Activated CD8-positive, alpha-beta memory T cell treated with anti-CD3 and anti-CD28 coated beads, Interleukin-2, amount 50 U/mL, for 1 hour (primary cell): ENCODE measurements around the gene NTF3.

ENCODE experiments used
- DNase-seq: peaks from one replicate; pipeline ENCODE4 v3.0.0-alpha.2; 2020; ENCODE audit errors: extremely low read depth

NTF3 gene

DNA sequence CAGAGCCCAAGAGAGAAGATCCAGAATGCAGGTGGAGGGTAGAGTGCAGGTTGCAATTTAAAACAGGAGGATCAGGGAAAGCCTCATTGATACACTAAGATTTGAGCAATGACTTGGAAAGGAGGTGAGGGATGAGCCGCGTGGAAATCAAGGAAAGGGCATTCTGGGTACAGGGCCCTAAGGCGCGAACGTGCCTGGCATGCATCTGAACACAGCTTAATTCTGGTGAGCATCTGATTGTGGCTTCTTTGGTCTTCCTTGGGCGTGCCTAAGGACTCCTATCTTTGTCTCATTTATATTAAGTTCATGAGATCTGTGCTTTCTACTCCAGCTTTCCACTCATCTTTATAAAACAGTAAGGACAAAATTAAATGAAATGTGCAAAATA, 79.3 kb downstream of the NTF3 start:
- DNase-seq, result no peak

DNA sequence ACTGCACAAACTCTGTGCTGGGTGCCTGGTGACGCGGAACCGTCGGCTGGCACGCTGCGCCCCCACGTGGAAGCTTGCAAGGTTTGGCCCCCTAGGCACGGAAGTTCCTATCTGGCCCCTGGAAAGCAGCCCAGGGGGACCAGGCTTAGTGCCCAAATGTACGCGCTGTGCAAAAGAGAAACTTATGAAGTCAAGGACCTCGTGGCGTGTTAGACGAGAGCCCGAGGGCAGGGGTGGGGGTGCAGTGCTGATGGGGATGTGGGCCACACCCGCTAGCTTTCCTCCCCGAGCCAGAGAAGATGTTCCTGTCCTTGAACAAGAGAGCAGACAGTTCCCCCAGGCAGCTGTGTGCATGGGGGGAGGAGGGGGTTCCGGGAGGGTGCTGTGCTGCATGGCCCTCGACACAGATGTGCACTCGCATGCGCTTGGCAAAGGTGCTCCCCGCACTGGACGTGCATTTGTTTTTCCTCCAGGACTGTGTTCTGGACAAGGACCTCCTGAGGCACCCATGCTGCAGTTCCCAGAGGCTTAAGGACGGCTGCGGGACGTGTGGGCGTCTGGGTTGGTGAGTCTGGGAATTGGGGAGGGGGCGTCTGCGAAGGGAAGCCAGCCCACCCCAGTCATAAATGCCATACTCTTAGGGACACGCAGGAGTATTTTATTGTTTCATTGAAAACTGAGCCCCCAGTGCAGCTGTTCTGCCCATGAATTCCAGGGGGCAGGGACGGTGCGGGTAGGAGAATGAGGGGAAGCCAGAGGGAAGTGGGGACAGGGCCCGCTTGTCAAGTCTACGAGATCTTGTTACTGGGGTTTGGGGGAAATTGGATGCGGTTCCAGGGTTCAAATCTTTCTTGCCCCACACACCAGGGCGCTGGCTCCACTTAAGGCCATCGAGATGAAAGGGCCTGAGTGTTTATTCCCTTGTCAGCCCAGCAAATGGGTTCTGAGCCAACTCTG, 80.0 kb downstream of the NTF3 start:
- no peak for DNase-seq

DNA sequence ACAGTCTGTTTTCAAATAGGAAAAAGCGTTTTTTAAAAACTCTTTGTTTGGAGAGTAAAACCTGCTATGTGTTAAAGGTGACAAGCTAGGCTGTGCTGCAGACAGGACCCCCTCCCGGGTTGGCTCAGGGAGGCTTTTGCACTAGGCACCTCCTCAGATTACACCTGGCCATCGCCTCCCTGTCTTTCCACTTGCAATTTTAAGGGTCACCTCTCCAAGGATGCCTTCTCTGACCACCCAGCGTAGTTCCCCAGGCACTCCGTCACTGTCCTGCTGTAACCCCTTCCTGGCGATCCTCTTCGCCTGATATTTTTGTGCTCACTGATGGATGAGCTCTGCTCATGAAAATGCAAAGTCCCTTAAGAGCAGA, 80.7 kb downstream of the NTF3 start:
- no peak for DNase-seq

DNA sequence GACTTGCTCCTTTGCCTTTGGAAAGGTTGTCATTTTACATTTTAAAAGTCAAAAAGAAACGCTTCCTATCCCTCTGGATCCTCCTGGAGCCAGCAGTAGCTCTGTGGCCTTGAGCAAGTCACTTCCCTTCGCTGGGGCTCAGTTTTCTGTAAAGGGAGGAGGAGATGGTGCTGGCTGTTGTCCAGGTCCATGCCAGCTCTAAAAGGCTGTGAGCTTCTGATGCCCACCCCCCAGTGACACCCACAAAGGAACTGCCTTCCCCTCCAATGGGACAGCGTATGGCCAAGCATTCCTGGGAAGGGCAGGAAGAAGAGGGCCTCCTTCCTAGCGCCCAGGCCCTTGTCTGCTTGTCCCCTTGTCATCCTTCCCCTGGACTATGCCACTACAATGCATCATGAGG, 81.5 kb downstream of the NTF3 start:
- DNase-seq, result no peak

DNA sequence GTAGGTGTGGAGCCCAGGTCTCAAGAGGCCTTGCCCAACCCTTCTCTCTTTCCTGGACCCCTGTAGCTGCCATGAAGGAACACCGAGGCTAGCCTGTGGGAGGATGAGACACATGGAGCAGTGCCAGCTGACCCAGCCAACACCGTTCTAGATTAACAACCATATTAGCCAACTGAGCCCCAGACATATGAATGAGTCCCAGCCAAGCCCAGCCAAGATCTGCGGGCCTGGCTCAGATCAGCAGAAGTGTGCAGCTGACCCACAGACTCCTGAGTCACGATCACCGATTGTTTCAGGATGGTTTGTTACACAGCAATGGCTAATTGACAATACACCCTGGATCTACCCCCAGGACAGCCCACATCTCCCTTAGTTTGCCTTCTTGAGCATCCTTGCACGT, 82.1 kb downstream of the NTF3 start:
- no peak for DNase-seq

DNA sequence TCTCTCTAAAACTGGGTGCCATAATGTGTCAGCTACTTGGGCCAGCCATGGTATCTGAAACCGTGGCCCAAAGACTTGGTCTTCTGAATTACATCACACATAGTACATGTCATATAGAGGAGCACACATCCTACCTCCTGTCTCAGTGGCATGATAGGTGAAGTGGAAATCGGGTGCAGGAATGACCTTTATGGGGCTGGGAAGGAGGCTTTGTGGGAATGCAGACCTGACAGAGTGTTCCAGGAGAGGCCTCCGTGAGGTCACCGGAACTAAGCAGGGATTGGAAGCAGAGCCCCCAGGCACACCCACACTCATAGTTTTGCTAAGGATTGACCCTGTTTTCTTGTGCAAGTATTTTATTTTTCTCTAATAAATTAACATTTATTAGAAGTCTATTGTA, 82.6 kb downstream of the NTF3 start:
- no peak for DNase-seq

DNA sequence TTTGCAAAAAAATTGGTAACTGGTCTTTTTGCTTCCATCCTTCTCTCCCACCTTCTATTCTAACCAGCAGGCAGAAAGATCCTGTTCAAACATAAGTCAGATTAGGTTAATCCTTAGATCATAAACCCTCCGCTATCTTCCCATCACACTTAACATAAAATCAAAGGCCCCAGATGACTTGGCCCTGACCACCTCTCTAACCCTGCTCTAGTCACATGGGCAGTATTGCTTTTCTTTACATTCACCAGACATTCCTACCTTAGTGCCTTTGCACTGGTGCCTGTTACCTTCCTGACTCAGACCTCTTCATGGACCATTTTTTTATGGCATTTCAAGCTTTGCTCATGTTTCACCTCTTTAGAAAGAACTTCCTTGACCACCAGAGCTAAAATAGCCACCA, 83.5 kb downstream of the NTF3 start:
- no peak for DNase-seq

DNA sequence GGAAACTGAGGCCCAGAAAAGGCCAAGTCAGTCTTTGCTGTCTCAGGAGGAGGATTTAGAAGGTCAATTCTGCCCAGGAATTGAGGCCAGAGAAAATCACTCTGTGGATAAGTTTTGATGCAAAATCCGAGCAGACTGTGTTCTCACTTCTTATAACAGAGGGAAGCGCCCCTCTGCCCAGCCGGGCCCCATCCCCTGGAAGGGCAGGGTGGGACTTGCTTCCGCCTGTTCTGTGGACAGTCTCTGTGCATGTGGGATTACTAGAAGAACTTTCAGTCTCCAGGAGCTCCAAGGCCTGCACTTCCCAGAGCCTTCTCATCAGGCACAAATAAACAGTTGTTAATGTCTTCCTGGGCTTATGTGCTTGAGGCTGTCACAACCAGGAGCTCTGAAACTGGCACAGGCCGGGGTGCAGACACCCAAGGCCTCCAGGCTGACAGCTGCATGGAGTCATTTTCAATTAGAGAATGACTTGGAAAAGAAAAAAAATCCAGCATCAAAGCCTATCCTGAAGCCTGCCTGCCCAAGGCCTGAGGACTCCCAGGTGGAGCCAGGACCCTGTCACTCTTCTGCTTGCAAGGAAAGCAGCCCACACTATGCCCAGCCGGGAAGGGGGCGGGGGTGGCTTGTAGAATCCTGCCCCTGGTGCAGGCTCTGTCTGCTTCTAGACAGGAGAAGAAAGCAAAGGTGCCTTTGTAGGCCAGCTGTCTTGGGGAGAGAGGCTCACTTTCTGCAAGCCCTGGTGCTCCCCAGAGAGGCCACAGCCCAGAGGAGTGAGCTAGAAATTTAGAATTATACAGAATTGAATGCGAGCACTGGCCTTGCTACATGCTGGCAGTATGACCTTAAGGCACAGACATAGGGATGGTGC, 84.7 kb downstream of the NTF3 start:
- DNase-seq, result no peak

DNA sequence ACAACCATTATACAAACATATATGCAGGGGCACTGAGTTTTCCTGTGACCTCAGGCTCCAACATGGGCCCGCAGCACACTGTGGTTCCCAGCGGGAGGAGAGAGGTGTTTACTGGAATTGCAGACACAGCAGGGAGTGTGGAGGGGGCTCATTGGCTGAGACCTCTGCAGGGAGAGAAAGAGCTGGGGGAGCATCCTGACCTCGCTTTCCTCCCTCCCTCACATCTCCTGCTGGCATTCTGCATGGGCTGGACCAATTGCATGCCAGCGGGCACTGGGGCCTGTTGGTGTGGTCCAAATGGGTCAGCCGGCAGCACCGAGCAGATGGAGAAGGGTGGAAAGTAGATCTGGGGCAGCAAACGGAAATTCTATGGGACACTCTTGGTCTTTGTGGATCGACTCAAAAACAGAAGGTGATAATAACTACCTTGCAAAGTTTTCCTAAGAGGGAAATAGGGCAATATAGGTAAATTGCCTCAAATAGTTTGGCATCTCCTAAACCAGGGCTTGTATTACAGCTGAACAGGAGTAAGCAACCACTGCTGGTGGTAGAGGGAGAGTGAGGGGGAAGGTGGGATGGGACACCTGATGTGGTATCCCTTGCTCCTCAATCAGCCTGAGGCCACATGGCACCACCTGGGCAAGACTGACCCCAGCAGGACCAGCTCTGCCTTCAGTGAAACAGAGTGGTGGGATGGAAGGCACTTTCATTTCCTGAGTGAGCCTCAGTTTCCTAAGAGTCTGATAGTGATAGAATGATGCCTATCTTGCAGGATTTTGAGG, 86.9 kb downstream of the NTF3 start:
- no peak for DNase-seq

DNA sequence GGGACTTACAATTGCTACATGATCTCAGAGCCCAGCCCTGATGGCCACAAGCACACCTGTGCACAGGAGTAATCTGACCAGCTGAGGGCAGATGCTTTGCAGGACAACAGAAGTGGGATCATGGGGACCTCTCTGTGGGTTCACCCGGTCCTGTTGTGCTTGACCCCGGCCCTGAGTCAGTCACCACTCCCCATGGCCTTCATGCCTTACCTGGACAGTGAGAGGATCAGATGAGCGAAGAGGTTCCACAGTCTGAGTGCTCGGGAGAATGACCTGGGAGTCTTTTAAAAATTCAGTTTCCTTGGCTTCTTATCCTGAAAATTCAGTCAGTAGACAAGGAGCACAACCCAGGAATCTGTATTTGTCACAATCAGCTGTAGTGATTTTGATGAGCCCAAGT, 88.1 kb downstream of the NTF3 start:
- no peak for DNase-seq

DNA sequence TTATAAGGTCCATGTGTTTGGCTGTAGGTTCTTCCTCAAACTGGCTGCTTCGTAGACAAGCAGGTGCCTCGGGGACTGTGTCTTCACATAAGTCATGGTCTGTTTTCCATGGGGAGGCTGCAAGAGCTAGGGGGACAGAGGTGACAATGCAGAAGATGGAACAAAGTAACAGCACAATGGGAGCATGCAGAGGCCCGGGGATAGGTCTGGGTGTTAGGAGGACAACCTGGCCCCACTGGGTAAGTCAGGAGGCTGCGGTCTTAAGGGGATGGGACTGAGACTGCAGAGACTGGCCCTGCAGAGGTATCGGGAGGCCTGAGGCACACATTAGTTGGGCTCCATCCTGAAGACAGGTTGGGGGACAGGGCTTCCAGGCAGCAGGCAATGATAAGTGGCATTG, 88.9 kb downstream of the NTF3 start:
- no peak for DNase-seq

DNA sequence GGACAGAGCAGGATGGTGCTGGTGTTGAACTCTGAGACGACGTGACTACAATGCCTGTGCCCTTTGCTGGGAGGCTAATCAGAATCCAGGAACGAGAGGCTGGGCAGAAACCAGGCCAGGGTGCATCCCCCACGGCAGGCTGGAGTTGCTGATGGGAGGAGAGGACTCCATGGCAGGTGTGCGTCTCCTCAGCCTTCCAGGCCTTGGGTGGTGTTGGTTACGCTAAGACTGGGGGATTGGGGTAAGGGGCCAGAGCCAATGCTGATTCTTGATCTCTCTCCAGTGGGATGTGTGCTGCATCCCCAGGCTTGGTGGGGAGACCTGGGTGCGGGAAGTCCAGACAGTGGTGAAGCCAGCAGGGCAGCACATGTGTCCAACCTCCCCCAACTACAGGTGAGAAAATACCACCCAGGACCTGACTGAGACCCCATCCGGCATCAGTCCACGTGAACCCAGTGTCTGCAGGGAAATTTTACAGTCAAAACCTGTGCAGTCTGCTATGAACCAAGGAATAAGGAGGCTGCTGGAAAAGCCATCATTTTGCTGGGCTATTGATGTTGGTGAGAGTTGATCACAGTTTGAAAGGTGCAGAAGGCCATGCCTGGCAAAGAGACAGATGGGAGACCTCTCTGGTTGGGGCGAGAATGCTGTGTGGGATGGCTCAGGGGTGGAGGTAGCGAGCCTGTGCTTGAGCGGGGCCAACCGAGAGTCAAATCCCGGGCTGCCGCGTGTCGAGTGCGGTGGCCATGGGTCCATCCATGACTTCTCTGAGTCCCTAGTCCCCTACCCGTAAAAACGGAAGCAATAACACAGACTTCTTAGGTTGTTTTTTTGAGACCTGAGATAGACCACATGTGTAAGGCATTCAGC, 89.8 kb downstream of the NTF3 start:
- DNase-seq, result no peak

DNA sequence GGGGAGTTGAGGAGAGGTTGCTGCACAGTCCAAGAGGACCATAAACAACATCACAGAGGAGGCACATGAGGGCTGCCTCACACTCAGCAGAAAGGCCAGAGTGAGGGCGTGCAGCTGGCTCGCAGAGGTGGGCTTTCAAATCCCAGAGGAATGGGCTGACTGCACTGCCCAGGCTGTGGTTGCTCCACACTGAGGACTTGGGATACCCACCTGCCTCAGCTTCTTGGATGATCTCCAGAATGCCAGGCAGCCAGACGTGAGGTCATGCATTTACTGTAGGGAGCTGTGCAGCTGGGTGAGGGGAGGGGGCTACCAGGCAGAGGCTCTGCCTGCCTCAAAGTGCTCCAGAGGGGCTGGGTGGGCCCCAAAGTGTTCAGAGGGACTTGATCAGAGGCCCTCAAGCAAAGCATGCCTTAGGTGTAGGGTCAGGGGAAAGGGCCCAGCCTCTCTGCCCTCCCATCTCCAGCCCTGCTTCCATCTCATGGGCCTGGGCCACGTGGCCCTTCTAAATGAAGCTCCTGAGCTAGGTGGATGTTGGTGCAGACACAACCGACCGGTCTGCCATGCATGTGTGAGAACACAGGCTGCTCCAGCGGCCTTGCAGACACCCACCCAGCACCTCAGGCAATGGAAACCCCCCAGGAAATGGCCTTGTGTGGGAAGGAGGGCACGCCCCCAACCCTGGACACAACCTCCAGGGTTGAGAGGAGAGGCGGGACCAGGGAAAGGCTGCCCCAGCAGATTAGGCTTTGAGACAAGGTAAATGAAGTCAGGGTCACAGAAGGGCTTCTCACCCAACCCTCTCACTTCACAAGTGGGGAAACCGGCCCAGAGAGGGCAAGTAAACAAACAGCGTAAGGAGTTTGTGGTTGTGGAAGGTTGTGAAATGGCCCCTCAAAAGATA, 90.8 kb downstream of the NTF3 start:
- no peak for DNase-seq

DNA sequence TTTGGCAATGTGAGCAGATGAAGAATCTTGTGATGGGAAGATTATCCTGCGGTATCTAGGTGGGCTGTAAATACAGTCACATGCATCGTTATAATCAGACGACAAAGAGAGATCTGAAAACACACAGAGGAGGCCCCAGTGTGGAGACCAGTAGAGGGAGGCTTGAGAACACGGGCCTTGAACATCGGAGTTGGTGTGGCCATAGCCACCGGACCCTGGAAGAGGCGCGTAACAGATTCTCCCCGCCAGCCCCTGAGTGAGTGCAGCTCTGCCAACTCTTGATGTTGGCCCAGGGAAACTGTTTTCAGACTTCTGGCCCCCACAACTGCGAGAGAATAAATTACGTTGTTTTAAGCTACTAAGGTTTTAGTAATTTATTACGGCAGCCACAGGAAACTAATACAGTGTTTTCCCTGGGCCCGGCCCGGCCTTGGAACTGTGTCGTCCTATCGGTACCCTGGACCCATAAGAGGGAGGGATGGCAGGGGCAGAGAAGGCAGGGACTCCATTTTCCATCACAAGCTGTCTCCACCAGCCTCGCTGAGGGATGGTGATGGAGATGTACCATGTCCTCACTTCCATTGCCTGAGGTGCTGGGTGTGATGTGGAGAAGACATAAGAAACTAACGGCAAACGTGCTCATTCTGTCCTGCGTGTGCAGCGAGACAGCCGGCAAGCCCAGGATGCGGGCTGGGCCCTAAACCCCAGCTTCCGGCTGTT, 91.6 kb downstream of the NTF3 start:
- DNase-seq, result no peak

DNA sequence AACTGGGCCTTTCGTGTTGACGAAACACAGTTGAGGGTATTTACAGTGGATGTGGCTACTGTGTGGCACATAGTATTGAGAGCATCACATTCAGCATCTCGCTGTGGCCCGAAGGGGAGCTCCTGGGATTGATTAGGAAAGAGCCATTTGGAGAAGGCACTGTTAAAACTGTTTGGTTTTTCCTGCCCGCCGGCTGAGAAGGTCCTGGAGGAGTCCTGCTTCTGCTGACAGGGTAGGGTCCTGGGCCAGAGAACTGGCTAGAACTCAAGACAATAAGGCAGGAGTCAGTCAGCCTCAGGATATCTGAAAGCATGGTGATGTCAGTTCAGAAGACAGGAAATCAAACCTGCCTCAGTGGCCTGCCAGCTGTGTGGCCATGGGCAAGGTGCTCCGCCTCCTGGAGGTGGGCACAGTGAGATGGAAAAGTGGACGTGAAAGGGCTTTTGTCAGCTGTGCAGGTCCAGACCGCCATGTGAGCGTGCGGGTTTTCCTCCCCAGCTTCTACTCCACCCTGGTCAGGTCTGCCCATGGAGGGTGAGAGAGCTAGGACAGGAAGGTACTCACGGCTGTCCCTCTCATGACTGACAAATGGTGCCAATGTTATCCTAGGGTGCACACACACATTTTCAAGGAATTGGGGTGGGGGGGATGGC, 92.3 kb downstream of the NTF3 start:
- no peak for DNase-seq

DNA sequence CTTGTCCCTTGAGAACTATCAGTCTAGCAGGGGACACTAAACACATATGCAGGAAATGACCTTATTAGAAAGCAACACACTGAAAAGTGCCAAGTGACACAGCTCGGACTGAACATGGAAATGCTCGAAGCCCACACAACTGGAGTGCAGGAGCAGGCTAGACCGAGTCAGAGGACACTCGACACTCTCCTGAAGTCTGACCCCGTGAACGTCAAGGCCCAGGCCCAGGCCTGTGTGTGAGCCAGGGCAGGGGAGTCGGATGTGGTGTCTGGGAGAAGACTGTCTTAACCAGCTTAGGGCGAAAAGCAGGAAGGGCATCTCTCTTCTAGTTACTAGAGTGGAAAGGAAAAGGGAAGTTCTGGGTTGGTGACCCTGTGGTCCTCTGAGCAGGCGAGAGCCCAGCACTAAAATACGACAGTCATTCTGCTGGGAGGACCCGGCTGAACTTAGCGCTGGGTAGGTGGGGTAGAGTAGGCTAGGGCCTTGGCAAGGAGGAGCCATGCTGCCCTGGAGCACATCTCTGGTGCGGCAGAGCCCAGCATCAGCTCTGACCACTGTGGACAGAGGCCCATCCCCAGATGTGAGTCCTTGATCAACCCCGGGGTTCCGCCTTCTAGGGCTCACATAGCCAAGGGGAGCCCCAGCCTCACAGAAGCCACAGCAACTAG, 93.0 kb downstream of the NTF3 start:
- no peak for DNase-seq

DNA sequence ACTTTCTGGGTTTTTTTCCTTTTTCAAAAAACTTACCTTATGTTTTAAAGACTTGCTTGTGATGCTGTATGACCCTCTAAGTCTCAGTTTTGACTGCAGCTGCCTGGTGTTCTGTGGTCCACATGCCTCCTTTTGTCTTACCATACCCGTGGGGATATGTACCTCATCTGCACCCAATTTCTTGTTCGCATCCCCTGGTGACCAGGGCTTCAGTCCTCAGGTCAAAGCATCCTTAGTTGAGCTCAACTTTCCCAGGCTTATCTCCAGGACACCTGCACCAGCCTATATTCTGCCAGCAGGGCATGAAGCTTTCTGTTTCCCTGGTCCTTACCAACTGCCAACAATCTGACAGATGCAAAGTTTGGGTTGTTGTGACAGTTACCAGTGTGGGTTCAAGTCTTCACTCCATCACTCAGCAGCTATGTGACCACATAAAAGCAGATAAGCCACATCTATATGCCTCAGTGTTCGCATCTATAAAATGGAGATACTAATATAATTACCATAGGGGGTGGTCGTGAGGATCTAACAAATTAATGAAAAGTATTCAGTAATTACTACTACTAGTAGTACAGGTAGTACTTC, 94.0 kb downstream of the NTF3 start:
- DNase-seq, result no peak

DNA sequence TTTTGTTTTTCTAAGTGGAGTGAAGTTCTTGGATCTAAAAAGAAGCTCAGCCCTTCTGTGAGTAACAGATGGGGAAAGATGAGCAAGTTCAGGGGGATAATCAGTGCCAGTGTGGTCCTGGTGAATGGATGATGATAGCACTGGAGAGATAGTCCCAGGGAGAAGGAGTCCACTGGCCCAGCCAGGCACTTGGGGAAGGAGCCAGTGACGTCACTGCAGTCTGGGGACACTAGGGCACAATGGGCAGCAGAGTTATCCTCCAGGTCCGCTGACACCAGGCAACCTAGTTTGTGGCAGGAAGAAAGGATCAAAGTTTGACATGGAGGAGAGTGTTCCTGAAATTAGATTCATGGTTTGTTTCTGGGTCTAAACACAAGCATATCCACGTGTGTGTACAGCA, 101.5 kb downstream of the NTF3 start:
- no peak for DNase-seq
